DND-41 (cell line): Measurements from ENCODE around the gene EDN2.

ENCODE experiments used
- ATAC-seq: fragments of 200-7000 bp; cut with Tn5 transposase; 3 replicates; pipeline ENCODE4 v1.9.1; 2021; ENCODE audit warnings: low read depth; ENCODE audit not compliant: insufficient read depth
- DNase-seq: peaks from one replicate; pipeline ENCODE4 v3.0.0-alpha.2; 2020
- H2AFZ ChIP-seq: 2 replicates; pipeline ENCODE4 v1.6.0; 2012; ENCODE audit warnings: low read depth, low read length
- H3K27ac ChIP-seq: 2 replicates; pipeline ENCODE4 v1.5.1; 2012; ENCODE audit warnings: low read length, inconsistent platforms
- H3K27me3 ChIP-seq: fragments of 200-600 bp; sonication (generic); 2 replicates; pipeline ENCODE4 v1.6.0; 2012; ENCODE audit warnings: low read length, mild to moderate bottlenecking, inconsistent platforms; ENCODE audit not compliant: insufficient read depth, poor library complexity
- H3K36me3 ChIP-seq: 2 replicates; pipeline ENCODE4 v1.5.1; 2012; ENCODE audit warnings: low read length, inconsistent platforms; ENCODE audit not compliant: insufficient read depth
- H3K4me1 ChIP-seq: 2 replicates; pipeline ENCODE4 v1.5.1; 2012; ENCODE audit warnings: mild to moderate bottlenecking, low read length; ENCODE audit not compliant: insufficient read depth
- H3K4me2 ChIP-seq: 2 replicates; pipeline ENCODE4 v1.6.0; 2012; ENCODE audit warnings: mild to moderate bottlenecking, moderate library complexity, low read length, inconsistent platforms; ENCODE audit not compliant: insufficient read depth
- H3K4me3 ChIP-seq, 2 experiments: fragments of 200-600 bp in 1 of 2; shearing (Covaris generic) in 1 of 2; 2 replicates each; pipeline ENCODE4 v1.5.1; 2012 to 2016; ENCODE audit warnings: inconsistent platforms in 2 of 2, low read length in 2 of 2, mild to moderate bottlenecking in 2 of 2, low read depth in 1 of 2, moderate library complexity in 1 of 2
- H3K79me2 ChIP-seq: 2 replicates; pipeline ENCODE4 v1.6.0; 2012; ENCODE audit warnings: low read length, inconsistent platforms; ENCODE audit not compliant: insufficient read depth
- H3K9ac ChIP-seq: 2 replicates; pipeline ENCODE4 v1.6.0; 2012; ENCODE audit warnings: low read depth, mild to moderate bottlenecking, inconsistent platforms, low read length, moderate library complexity
- H3K9me3 ChIP-seq: 2 replicates; pipeline ENCODE4 v1.5.1; 2012; ENCODE audit warnings: low read length, moderate library complexity, mild to moderate bottlenecking, inconsistent platforms; ENCODE audit not compliant: insufficient read depth, severe bottlenecking
- H4K20me1 ChIP-seq: 2 replicates; pipeline ENCODE4 v1.6.0; 2012; ENCODE audit warnings: low read length; ENCODE audit not compliant: insufficient read depth
- EZH2 ChIP-seq: IDR thresholded peaks from 3 replicates; pipeline ENCODE4 v1.6.1; 2012; ENCODE audit warnings: borderline replicate concordance, low read depth, mild to moderate bottlenecking, moderate library complexity, low read length, inconsistent platforms; ENCODE audit not compliant: severe bottlenecking
- TF ChIP-seq, protein P1 (sequence below): IDR thresholded peaks from 2 replicates; pipeline ENCODE4 v1.5.1; 2012; ENCODE audit warnings: borderline replicate concordance, low read length, moderate library complexity, mild to moderate bottlenecking; ENCODE audit not compliant: poor library complexity, severe bottlenecking; ENCODE audit errors: extremely low read depth

Gene EDN2

DNA sequence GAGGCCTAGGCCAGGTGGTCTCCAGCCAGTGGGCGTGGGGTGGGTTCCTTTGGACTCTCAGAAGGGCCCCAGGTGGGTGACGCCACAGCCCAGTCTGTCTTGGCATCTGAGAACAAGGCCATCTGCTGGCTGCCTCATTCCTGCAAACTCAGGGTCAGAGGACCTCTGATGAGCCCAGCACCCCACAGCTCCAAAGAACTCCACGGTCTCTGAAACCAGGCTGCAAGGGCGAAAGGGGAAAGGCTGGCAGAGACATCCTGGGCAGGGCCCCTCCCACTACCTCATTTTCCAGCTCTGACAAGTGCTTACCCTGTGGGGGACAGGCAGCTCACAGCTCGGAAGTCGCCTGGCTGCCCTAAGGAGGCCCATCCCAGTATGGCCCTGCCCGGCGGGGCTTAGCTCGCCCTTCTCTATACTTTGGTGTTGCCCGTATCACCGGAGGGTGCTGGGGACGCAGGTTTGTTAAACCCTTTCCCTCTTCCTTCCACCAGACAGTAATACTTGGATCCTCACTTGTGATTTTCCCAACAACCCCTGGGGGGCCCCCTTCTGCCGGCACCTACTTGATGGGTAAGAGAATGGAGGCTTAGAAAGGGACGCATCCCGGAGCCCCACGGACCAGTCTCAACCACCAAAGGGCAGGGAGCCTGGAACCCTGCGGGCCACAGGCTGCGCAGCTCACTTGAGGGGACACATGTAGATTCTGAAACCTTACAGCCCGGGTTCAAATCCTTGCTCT is 10.9 kb upstream of the EDN2 start:
- Histone ChIP-seq H3K4me3 (no peak overlapping the region), H3K4me2 (no peak overlapping the region), H3K79me2 (no peaks in the 10 kb centered on the region), H3K27ac (no peak overlapping the region), H4K20me1 (peaks cover 3% of the 10 kb centered on the region; the same call in 1 of the 2 replicates), H3K36me3 (no peaks in the 10 kb centered on the region), H3K27me3 (no peaks in the 10 kb centered on the region), H3K9ac (no peak overlapping the region), H2AFZ (no peak overlapping the region), H3K9me3 (no peaks in the 10 kb centered on the region), H3K4me1 (no peaks in the 10 kb centered on the region)
- TF ChIP-seq, protein P1, sequence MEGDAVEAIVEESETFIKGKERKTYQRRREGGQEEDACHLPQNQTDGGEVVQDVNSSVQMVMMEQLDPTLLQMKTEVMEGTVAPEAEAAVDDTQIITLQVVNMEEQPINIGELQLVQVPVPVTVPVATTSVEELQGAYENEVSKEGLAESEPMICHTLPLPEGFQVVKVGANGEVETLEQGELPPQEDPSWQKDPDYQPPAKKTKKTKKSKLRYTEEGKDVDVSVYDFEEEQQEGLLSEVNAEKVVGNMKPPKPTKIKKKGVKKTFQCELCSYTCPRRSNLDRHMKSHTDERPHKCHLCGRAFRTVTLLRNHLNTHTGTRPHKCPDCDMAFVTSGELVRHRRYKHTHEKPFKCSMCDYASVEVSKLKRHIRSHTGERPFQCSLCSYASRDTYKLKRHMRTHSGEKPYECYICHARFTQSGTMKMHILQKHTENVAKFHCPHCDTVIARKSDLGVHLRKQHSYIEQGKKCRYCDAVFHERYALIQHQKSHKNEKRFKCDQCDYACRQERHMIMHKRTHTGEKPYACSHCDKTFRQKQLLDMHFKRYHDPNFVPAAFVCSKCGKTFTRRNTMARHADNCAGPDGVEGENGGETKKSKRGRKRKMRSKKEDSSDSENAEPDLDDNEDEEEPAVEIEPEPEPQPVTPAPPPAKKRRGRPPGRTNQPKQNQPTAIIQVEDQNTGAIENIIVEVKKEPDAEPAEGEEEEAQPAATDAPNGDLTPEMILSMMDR, result peak; percentile 30
- TF ChIP-seq EZH2, result no peak
- no peak for DNase-seq
- ATAC-seq, result peak; percentile 23; the same call in 1 of the 3 replicates

DNA sequence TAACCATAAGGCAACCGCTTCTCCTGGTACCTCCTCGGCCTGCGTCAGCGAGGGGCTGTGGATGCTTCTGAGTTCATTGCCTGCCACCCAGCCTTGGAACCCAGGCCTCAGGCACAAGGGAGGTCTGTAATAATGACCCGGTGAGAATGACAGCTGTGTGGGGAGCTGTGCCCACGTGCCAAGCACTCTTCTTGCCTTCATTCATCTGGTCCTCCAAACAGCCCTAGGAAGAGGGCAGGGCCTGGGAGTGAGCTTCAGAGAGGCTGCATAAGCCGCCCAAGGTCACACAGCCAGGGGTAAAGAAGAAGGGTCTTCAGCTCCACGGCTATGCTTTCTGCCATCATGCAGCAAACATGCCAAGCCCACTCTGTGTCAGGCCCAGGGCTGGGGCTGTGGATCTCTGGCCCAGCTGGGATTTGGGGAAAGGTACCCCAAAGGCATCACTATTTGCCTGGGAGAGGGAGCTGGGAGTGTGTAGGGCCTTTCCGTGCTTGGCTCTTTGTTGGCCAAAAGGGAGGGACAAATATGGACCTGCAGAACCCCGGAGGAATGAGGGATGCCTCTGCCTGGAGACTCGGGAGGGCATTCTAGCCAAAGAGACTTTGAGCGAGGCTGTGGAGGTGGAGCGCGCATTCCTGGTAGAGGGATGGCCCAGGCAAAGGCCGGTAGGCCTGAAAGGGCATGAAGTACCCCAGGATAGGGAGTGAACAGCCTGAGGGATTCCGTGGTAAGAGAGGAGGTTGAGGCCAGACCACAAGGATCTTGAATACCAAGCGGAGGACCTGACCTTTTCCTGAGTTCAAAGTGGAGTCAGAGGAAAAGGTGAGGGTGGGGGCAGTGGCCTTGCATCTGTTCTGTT is 10.1 kb upstream of the EDN2 start:
- peaks cover 3% of the 10 kb centered on the region; the same call in 1 of the 2 replicates for H4K20me1 ChIP-seq
- H2AFZ ChIP-seq, result no peak overlapping the region
- H3K27ac ChIP-seq, result no peak overlapping the region
- no peaks in the 10 kb centered on the region for H3K9me3 ChIP-seq
- no peak overlapping the region for H3K9ac ChIP-seq
- no peaks in the 10 kb centered on the region for H3K79me2 ChIP-seq
- H3K36me3 ChIP-seq, result no peaks in the 10 kb centered on the region
- H3K4me2 ChIP-seq, result no peak overlapping the region
- TF ChIP-seq, protein P1, result no peak
- no peak for TF ChIP-seq EZH2
- H3K4me3 ChIP-seq, result no peak overlapping the region
- no peaks in the 10 kb centered on the region for H3K4me1 ChIP-seq
- DNase-seq (no peak), ATAC-seq (no peak)
- no peaks in the 10 kb centered on the region for H3K27me3 ChIP-seq

DNA sequence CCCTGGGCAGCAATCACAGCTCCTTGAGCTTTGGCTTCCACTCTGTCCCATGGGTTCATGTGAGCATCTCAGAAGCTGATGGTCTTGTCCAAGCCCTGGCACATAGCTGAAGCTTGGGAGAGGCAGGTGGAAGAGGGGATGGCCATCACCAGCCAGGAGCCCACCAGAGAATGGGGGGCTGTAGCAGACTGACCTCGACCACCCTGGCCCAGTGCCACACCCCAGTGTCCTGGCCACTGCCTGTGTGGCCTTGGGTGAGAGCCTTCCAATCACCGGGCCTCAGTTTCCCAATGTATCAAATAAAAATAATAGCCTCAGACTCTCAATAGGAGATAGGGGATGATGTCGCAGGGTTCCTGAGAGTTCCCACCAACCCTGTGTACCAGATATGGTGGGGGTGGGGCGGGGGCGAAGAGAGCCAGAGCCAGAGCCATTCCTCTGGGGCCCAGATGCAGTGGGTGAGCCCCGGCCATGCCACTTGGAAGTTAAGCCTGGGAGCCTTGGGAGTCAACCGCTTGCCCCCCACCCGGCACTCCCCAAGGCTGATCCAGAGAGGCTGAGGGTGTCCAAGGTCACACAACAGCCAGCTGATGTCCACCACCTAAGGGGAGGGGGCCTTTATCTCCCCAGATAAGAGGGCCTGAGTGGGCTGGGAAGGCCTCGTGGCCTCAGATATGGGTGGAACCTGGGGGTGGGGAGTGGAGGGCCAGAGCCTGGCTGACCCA is 9.3 kb upstream of the EDN2 start:
- no peak overlapping the region for H3K4me2 ChIP-seq
- H3K4me1 ChIP-seq, result no peaks in the 10 kb centered on the region
- no peak overlapping the region for H3K27ac ChIP-seq
- DNase-seq, result no peak
- no peak for TF ChIP-seq EZH2
- TF ChIP-seq, protein P1, result no peak
- no peak overlapping the region for H3K4me3 ChIP-seq
- no peaks in the 10 kb centered on the region for H3K27me3 ChIP-seq
- no peak overlapping the region for H2AFZ ChIP-seq
- no peak for ATAC-seq
- no peaks in the 10 kb centered on the region for H3K9me3 ChIP-seq
- peaks cover under 1% of the 10 kb centered on the region; the same call in 1 of the 2 replicates for H4K20me1 ChIP-seq
- H3K79me2 ChIP-seq, result no peaks in the 10 kb centered on the region
- H3K36me3 ChIP-seq, result no peaks in the 10 kb centered on the region
- no peak overlapping the region for H3K9ac ChIP-seq
